ENCODE results near the gene GEN1. TPM values are rescaled to one million over a fixed set of nuclear protein-coding genes. Genes with fewer than 3 reads are reported as not detected.

Gene GEN1
- total RNA-seq, 2 experiments from 2014 or later: 19.8 to 27.6 TPM

- intact Hi-C loops (cut with micrococcal nuclease): no loop called here
- ChIA-PET CTCF (no interaction called here), POLR2A (no interaction called here)
- ATAC-seq (no peak), DNase-seq (no peak)
- no peak overlapping the region for H3K4me3 Mint-ChIP-seq
- no peak for TF ChIP-seq CTCF (IDR thresholded peaks at IDR 0.05)
- no peaks in the 10 kb centered on the region for H3K9me3 Mint-ChIP-seq
- no peaks in the 10 kb centered on the region for H3K27me3 Mint-ChIP-seq
- H3K4me1 Mint-ChIP-seq (ENCODE audit: low read depth): no peaks in the 10 kb centered on the region
- H3K27ac Mint-ChIP-seq: no peak overlapping the region
- peaks cover 25% of the 10 kb centered on the region for H3K36me3 Mint-ChIP-seq (ENCODE audit: low read depth)
These were observed 15.0 kb downstream of the GEN1 start for GRCh38 chr2:17768894-17769293.

DNA sequence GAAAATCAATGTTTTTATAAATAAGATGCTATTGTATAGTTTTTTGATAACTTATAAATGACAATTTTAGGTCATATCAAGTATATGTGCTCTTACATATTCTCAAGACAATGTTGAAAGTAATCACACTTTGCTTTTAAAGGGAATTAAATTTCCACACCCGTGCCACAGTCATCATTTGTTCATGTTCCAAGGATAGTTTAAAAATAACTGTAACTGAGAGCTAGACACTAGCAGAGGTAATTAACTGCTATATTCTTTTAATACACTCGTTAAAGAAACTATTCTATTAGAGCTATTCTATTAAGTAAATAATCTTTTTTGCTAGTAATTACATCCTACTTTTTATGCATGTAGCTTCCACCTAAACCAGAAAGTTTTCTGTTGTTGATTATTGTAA is 18.0 kb downstream of the GEN1 start:
- H3K27me3 Mint-ChIP-seq: no peaks in the 10 kb centered on the region
- no peak for TF ChIP-seq CTCF (IDR thresholded peaks at IDR 0.05)
- no peak for ATAC-seq
- H3K4me3 Mint-ChIP-seq: no peak overlapping the region
- DNase-seq: no peak
- no peaks in the 10 kb centered on the region for H3K4me1 Mint-ChIP-seq (ENCODE audit: low read depth)
- peaks cover 25% of the 10 kb centered on the region for H3K36me3 Mint-ChIP-seq (ENCODE audit: low read depth)
- no peaks in the 10 kb centered on the region for H3K9me3 Mint-ChIP-seq
- CTCF ChIA-PET: interaction anchor here (0.8 kb wide), 1 partner anchor 53 kb away, joined by 3 read pairs; no protein-coding TSS in a partner anchor
- no peak overlapping the region for H3K27ac Mint-ChIP-seq
- intact Hi-C loops (cut with micrococcal nuclease): no loop called here
- POLR2A ChIA-PET: no interaction called here

DNA sequence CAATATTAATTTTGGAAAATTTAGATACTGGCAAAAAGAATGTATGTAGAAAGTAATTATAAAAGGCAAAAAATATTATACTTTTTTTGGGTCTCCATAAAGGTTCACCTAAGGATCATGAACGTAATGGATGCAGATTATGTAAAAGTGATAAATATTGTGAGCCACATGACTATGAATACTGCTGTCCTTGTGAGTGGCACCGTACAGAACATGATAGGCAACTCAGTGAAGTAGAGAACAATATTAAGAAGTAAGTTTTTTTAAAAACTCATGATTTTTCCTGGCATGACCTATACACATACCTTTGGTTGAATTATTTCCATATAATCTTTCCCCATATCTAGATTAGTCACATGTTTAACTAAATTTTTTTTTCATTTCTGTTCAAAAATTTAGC is 18.6 kb downstream of the GEN1 start:
- ChIA-PET CTCF (interaction anchor here (0.8 kb wide), 1 partner anchor 53 kb away, joined by 3 read pairs; no protein-coding TSS in a partner anchor), POLR2A (no interaction called here)
- no peak overlapping the region for H3K4me3 Mint-ChIP-seq
- peaks cover 21% of the 10 kb centered on the region for H3K36me3 Mint-ChIP-seq (ENCODE audit: low read depth)
- no peaks in the 10 kb centered on the region for H3K9me3 Mint-ChIP-seq
- no peak overlapping the region for H3K27ac Mint-ChIP-seq
- H3K4me1 Mint-ChIP-seq (ENCODE audit: low read depth): no peaks in the 10 kb centered on the region
- H3K27me3 Mint-ChIP-seq: no peaks in the 10 kb centered on the region
- ATAC-seq (no peak), DNase-seq (no peak)
- intact Hi-C loops (cut with micrococcal nuclease): no loop called here
- no peak for TF ChIP-seq CTCF (IDR thresholded peaks at IDR 0.05)

DNA sequence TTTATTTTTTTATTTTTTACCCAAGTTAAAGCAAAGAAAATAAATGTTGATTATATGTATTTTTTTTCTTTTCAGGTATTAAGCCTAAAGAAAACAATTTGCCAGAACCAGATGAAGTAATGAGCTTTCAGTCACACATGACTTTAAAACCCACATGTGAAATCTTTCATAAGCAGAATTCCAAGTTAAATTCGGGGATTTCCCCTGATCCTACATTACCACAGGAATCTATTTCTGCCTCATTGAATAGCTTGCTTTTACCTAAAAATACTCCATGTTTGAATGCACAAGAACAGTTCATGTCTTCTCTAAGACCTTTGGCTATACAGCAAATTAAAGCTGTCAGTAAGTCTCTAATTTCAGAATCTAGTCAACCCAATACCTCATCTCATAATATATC is 26.6 kb downstream of the GEN1 start:
- intact Hi-C loops (cut with micrococcal nuclease): no loop called here
- DNase-seq (no peak), ATAC-seq (no peak)
- no peaks in the 10 kb centered on the region for H3K27me3 Mint-ChIP-seq
- POLR2A ChIA-PET: interaction anchor here (1.5 kb wide), 1 partner anchor 10 kb away, joined by 3 read pairs; no protein-coding TSS in a partner anchor
- peaks cover 3% of the 10 kb centered on the region for H3K9me3 Mint-ChIP-seq
- no peaks in the 10 kb centered on the region for H3K4me1 Mint-ChIP-seq (ENCODE audit: low read depth)
- H3K27ac Mint-ChIP-seq: no peak overlapping the region
- CTCF ChIA-PET: interaction anchor here (1.2 kb wide), 1 partner anchor 61 kb away, joined by 3 read pairs; no protein-coding TSS in a partner anchor
- H3K4me3 Mint-ChIP-seq: no peak overlapping the region
- no peak for TF ChIP-seq CTCF (IDR thresholded peaks at IDR 0.05)
- H3K36me3 Mint-ChIP-seq (ENCODE audit: low read depth): peaks cover 26% of the 10 kb centered on the region

GRCh38 chr2:17781482-17781881 is 27.5 kb downstream of the GEN1 start:
- CTCF ChIA-PET: interaction anchor here (1.2 kb wide), 1 partner anchor 62 kb away, joined by 3 read pairs; no protein-coding TSS in a partner anchor

More at GRCh38 chr2:17781482-17781881, 27.5 kb downstream of the GEN1 start:
- no peak for ATAC-seq
- no peak overlapping the region for H3K4me3 Mint-ChIP-seq
- H3K27me3 Mint-ChIP-seq: no peaks in the 10 kb centered on the region
- peaks cover 3% of the 10 kb centered on the region for H3K9me3 Mint-ChIP-seq
- H3K27ac Mint-ChIP-seq: no peak overlapping the region
- no peaks in the 10 kb centered on the region for H3K4me1 Mint-ChIP-seq (ENCODE audit: low read depth)
- POLR2A ChIA-PET: interaction anchor here (1.5 kb wide), 1 partner anchor 11 kb away, joined by 3 read pairs; no protein-coding TSS in a partner anchor
- DNase-seq: no peak
- intact Hi-C loops (cut with micrococcal nuclease): no loop called here
- peaks cover 26% of the 10 kb centered on the region for H3K36me3 Mint-ChIP-seq (ENCODE audit: low read depth)
- no peak for TF ChIP-seq CTCF (IDR thresholded peaks at IDR 0.05)
